GM10266 (cell line): ENCODE measurements around the gene MED28.

Source experiments
- DNase-seq: peaks from one replicate; pipeline ENCODE4 v3.0.0; 2012; ENCODE audit errors: extremely low spot score
- TF ChIP-seq, protein P1 (sequence below): IDR thresholded peaks from 2 replicates; pipeline ENCODE4 v1.5.1; 2012; ENCODE audit warnings: mild to moderate bottlenecking, low read depth; ENCODE audit not compliant: control insufficient read depth, insufficient read depth; ENCODE audit errors: missing control alignments

The MED28 gene

DNA sequence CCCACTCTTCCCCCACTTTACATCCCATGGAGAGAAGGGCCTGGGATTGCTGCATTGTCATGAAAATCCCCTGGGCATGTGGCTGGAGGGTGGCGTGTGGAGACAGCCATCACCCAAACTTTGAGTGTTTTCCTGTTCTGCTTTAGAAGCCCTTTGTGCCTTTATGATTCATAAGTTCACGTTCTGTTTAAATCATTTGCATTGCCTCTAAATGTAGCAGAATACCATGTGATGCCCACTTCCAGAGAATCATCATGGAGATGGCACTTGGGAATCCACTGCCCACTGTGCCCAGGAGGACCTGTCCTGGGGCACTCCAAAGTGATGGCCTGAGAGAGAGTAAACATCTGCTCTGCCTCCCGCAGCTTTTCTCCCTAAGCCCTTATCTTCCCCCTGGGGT, 52.8 kb downstream of the MED28 start:
- TF ChIP-seq, protein P1, sequence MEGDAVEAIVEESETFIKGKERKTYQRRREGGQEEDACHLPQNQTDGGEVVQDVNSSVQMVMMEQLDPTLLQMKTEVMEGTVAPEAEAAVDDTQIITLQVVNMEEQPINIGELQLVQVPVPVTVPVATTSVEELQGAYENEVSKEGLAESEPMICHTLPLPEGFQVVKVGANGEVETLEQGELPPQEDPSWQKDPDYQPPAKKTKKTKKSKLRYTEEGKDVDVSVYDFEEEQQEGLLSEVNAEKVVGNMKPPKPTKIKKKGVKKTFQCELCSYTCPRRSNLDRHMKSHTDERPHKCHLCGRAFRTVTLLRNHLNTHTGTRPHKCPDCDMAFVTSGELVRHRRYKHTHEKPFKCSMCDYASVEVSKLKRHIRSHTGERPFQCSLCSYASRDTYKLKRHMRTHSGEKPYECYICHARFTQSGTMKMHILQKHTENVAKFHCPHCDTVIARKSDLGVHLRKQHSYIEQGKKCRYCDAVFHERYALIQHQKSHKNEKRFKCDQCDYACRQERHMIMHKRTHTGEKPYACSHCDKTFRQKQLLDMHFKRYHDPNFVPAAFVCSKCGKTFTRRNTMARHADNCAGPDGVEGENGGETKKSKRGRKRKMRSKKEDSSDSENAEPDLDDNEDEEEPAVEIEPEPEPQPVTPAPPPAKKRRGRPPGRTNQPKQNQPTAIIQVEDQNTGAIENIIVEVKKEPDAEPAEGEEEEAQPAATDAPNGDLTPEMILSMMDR, result no peak
- DNase-seq, result no peak

DNA sequence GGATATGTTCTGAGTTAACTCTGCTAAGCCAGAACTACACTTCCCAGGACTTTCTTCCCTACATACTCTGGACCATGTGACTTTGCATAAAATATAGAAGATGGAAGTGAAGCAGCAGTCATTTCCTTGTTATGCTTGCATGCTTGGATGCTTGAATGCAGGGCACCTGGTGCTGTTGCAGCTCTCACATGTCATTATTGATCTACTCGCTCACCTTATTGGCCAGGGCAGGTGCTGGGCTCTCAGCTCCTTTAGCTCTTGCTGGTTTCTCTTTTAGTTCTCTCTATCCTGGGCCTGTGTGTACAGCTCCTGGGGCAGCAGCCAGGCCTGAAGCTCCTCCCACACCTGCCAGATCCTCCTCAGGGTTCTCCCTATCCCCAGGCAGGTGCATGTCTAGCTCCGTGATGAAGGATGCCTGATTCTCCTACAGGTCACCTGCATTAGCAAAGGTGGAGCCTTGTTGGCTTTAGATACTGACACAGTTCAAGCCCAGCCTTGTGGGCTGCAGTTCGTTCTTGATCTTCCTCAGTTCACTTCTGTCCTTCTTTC, 53.3 kb downstream of the MED28 start:
- TF ChIP-seq, protein P1, result no peak
- no peak for DNase-seq

DNA sequence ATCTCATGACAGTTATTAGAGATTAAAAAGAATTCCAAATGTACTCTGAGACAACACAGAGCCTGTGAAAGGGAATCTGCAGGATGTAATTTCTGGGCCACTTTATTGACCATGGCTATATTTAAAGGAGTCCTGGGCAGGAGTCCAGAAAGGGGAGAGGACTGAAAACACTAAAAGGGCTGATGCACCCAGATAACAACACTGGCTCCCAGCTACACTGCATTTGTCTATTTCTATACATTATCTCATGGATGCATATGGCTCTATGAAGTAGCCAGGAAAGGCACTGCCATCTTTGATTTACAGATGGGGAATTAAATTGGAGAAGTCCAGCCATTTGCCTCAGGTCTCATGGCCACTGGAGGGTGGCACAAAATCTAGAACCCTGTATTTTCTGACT, 56.0 kb downstream of the MED28 start:
- TF ChIP-seq, protein P1, result no peak
- no peak for DNase-seq

DNA sequence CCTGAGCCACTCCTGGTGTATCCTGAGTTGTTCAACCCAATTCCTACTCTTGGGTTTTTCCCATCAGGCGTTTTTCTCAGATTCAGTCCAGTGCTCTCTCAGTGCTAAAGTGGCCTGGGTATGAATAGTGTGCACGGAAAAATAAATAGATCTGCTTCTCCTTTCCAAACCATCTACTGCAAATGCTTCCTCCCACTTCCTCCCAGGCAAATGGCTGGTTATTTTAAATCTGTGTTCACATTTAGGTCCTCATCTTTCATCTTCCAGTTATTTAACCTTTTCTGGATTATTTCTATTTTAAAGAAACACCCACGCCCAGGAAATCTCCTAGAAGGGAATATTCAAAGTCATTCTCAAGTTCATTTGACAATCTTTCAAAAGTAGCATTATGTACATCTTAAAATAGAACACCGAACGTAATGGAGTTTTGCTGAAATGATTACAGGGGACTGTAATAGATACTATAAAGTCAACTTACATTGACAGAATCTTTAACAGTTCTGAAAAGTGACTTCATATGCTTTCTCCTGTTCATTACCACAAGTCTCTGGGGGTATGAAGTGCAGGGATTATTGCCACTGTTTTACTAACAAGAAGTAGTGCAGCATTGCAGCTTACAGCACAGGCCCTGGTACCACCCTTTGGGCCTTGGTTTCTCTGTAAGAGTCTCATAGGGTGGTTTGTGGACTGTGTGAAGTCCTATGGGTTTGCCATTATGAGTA, 66.3 kb downstream of the MED28 start:
- DNase-seq, result no peak
- TF ChIP-seq, protein P1, result no peak

DNA sequence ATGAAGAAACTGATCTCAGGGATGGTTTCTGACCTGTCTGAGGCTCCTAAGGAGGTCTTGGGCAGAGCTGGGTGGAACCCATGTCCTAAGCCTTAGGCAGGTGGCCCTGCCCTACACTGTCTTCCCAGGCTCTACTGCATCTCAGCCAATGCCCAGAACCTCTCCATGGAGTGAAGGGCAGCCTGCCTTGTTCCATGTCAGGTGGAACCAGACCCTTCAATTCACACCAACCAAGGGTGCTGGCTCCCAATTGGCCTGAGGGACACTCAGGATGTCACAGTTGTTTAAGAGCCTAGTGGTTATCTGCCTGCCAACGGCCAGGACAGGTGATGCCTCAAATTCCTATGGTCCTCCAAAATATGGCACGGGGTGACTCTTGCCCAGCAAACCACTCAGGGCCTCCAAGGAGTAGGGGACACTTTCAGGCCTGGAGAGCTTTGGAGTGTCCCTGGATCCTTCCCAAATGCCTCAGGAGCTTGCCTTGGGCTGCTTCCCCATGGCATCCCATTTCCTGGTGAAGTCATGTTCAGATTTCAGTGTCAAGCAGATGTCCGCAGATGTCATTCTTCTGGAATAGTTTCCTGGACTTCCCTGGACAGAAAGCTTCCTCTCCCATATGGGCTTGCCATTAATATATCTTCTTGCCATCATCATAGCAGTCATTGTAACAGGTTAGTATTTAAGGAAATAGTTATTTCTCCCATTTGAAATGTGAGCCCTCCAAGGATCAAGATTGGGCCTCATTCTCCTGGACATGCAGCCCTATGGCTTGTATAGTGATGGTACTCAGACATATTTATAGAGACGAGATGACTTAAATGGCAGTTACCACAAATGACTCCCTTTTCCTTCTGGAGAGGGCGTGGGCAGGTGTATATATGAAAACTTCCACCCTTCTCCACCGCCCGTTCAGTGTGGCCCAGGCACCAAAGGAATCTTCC, 67.1 kb downstream of the MED28 start:
- no peak for DNase-seq
- TF ChIP-seq, protein P1, result no peak

DNA sequence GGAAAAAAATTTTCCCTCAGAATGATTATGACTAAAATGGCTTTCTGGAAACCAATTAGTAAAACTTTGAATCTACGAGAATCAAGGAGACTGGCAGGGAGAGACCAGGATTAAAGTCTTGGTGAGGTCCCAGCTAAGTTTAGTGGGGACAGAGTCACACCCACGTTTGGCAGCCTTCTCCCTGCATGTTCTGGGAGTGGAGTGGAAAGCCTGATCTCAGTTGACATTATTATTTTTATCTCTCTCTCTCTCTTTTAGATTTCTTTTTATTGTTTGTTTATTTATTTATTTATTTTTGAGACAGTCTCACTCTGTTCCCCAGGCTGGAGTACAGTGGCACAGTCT, 67.8 kb downstream of the MED28 start:
- TF ChIP-seq, protein P1, result no peak
- DNase-seq, result no peak
